BJ (cell line): ENCODE data around the gene CSRNP2. TPM values are rescaled to one million over a fixed set of nuclear protein-coding genes. Genes with fewer than 3 reads are reported as not detected.

Experiments
- CTCF ChIA-PET: fragments of 350-600 bp; formaldehyde crosslinking; extraction: SDS; loops from one replicate; lab custom pipeline; 2021; ENCODE audit warnings: antibody characterized with exemption, inconsistent platforms; lab: Yijun Ruan, JAX
- POLR2A ChIA-PET: fragments of 300-600 bp; sonication (Branson Sonifier 250); formaldehyde crosslinking; extraction: SDS; loops from one replicate; lab custom pipeline; 2021; ENCODE audit warnings: antibody characterized with exemption; lab: Charles Lee
- DNase-seq: peaks from one replicate; pipeline ENCODE4 v3.0.0-alpha.2; 2011; ENCODE audit warnings: low read depth
- H3K27me3 ChIP-seq: 2 replicates; pipeline ENCODE4 v1.6.0; 2011; ENCODE audit warnings: low read length; ENCODE audit not compliant: control insufficient read depth, insufficient read depth
- H3K36me3 ChIP-seq: 2 replicates; pipeline ENCODE4 v1.5.1; 2011; ENCODE audit warnings: low read length; ENCODE audit not compliant: control insufficient read depth, insufficient read depth
- H3K4me3 ChIP-seq: 2 replicates; pipeline ENCODE4 v1.5.1; 2011; ENCODE audit warnings: low read depth, mild to moderate bottlenecking, control low read depth, low read length
- polyA plus RNA-seq: library from polyadenylated mRNA; depleted of rRNA; stranded (reverse); fragments of >200 nt; gene quantifications from 2 replicates; pipeline ENCODE4 v1.2.3, GENCODE V29; 2011
- TF ChIP-seq, protein P1 (sequence below): IDR thresholded peaks from 2 replicates; pipeline ENCODE4 v1.5.1; 2011; ENCODE audit warnings: low read depth, mild to moderate bottlenecking, control low read depth, inconsistent platforms, low read length, moderate library complexity; ENCODE audit not compliant: insufficient read depth

Gene CSRNP2
- polyA plus RNA-seq, 1 experiment = 21.0 TPM

DNA sequence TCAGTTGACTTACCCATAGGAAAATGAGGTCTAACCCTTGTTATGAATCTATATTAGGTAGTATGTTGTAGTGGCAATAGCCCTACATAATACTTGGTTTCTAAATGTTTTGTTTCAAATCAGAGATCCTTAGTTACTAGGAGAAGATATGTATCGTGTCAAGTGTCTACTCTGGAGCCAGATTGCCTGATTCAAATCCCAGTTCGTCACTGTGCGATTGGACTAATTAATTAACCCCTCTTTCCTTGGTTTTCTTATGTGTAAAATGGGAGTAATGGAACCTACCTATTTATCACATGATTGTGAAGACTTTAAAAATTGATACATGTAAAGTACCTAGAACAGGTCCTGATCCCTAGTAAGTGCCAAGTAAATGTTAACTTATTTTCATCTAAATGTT is 33.9 kb downstream of the CSRNP2 start:
- no peaks in the 10 kb centered on the region for H3K36me3 ChIP-seq
- POLR2A ChIA-PET = no interaction called here
- DNase-seq = no peak
- CTCF ChIA-PET = interaction anchor here (1.0 to 2.1 kb wide), 2 partner anchors 65 to 224 kb away, joined by 3 to 4 read pairs; no protein-coding TSS in a partner anchor
- TF ChIP-seq, protein P1, sequence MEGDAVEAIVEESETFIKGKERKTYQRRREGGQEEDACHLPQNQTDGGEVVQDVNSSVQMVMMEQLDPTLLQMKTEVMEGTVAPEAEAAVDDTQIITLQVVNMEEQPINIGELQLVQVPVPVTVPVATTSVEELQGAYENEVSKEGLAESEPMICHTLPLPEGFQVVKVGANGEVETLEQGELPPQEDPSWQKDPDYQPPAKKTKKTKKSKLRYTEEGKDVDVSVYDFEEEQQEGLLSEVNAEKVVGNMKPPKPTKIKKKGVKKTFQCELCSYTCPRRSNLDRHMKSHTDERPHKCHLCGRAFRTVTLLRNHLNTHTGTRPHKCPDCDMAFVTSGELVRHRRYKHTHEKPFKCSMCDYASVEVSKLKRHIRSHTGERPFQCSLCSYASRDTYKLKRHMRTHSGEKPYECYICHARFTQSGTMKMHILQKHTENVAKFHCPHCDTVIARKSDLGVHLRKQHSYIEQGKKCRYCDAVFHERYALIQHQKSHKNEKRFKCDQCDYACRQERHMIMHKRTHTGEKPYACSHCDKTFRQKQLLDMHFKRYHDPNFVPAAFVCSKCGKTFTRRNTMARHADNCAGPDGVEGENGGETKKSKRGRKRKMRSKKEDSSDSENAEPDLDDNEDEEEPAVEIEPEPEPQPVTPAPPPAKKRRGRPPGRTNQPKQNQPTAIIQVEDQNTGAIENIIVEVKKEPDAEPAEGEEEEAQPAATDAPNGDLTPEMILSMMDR = no peak
- no peaks in the 10 kb centered on the region for H3K27me3 ChIP-seq
- H3K4me3 ChIP-seq = no peak overlapping the region

DNA sequence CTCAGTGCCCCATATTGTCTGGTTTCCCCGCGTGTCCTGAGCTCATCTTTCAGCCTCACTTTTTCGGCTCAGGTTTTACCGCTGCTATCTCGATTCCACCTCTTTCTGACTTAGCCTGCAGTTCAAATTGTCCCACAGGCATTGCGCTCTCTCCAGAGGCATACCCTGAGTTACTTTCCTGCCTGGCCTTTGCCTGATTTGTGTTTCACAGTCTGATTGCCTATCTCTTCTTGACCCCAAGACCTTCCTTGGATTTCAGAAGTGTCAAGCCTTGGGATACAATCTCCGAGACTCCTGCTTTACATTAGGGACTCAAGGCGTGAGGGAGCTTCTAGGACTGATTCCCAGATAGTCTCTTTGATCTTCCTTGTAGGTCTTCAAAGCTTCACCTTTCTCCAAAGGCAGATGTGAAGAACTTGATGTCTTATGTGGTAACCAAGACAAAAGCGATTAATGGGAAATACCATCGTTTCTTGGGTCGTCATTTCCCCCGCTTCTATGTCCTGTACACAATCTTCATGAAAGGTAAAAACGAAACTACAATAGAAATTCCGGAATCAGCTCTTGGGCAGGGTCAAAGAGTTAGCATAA is 34.6 kb downstream of the CSRNP2 start:
- no peak for DNase-seq
- Histone ChIP-seq H3K36me3 (no peaks in the 10 kb centered on the region), H3K27me3 (no peaks in the 10 kb centered on the region), H3K4me3 (peak overlapping the region; percentile 69)
- ChIA-PET CTCF (interaction anchor here (1.2 to 2.1 kb wide), 3 partner anchors 14 to 232 kb away, joined by 3 to 4 read pairs (median 3); no protein-coding TSS in a partner anchor), POLR2A (no interaction called here)
- TF ChIP-seq, protein P1 = no peak

DNA sequence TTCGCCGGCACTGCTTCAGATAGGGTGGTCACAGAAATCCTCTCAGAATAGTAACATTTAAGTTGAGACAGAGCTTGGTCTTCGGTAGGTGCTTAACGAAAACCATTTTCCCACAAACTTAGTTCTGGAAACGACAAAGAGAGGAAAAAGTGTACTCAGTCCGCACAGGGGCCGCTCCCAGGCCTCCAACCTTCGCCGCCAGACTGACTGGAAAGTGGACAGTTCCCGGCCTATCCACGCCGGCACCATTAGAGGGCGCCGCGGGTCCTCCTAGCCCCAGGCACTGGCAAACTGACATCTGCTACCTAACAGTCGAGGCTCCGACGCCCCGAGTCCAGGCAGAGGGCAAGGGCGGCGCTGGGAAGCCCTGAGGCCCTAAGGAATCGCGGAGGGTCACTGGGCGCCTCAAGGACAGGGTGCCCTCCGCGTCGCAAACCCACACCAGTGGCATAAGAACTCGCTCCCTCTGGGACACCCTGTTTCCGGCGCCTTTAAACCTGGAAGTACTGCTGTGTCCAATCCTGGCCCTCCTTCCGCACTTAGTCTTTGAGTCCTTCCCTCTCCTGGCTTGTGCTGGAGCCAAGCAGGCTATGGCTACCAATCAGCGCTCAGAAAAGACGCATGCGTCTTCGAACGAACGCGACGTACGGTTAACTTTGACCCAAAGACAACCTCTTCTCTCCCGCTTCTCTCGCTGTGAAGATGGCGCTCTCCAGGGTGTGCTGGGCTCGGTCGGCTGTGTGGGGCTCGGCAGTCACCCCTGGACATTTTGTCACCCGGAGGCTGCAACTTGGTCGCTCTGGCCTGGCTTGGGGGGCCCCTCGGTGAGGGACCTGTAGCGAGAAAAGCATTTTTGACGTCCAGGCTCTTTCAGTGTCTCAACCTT is 35.5 kb downstream of the CSRNP2 start, which contains the start of gene LETMD1:
LETMD1 (plus strand) TSS at position 673 of the 886 bp plus-strand sequence; CDS start at position 703, 30 bp downstream.
- ChIA-PET CTCF (interaction anchor here (0.6 to 2.1 kb wide), 9 partner anchors 12 to 293 kb away, joined by 3 to 7 read pairs (median 3); partner anchors contain the start of gene SLC11A2), POLR2A (no interaction called here)
- no peaks in the 10 kb centered on the region for H3K27me3 ChIP-seq
- H3K36me3 ChIP-seq = no peaks in the 10 kb centered on the region
- TF ChIP-seq, protein P1 = peak; percentile 96
- peak; percentile 95 for DNase-seq
- peak within 1 kb of the TSS; percentile 69 for H3K4me3 ChIP-seq

DNA sequence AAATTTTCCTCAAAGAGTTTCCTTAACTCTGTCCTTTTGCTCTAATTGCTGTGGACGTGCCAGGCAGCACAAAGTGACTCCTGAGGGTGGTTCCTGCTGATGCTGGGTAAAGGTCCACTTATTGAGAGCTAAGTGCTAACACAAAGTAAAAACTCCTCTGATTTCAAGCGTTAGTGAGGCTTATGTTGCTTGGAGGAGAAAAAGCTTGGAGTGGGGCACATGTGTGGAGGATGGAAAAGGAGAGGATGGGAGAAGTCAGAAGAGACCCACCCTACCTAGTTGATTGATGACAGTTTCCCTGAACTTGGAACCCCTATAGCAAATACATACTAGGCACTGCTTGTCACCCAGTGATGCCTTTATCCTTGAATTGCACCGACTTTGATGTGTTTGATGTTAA is 47.1 kb downstream of the CSRNP2 start:
- POLR2A ChIA-PET = no interaction called here
- no peaks in the 10 kb centered on the region for H3K36me3 ChIP-seq

More for the DNA sequence above, 47.1 kb downstream of the CSRNP2 start:
- TF ChIP-seq, protein P1 = no peak
- Histone ChIP-seq H3K27me3 (no peaks in the 10 kb centered on the region), H3K4me3 (no peak overlapping the region)
- DNase-seq = no peak
- CTCF ChIA-PET = interaction anchor here (0.7 kb wide), 1 partner anchor 11 kb away, joined by 3 read pairs; no protein-coding TSS in a partner anchor
